GM03348 (cell line): ENCODE measurements around the gene SLC9A1.

Experiments used
- DNase-seq: peaks from one replicate; pipeline ENCODE4 v3.0.0; 2012; ENCODE audit warnings: low spot score

The SLC9A1 gene

GRCh38 chr1:27150641-27151040 is 4.3 kb downstream of the SLC9A1 start:
- DNase-seq, result no peak

- no peak for DNase-seq
These were observed 4.7 kb downstream of the SLC9A1 start for GRCh38 chr1:27150183-27150582.

GRCh38 chr1:27149762-27150113 is 5.2 kb downstream of the SLC9A1 start:
- no peak for DNase-seq

- no peak for DNase-seq
These were observed 5.7 kb downstream of the SLC9A1 start for GRCh38 chr1:27149084-27149761.

DNA sequence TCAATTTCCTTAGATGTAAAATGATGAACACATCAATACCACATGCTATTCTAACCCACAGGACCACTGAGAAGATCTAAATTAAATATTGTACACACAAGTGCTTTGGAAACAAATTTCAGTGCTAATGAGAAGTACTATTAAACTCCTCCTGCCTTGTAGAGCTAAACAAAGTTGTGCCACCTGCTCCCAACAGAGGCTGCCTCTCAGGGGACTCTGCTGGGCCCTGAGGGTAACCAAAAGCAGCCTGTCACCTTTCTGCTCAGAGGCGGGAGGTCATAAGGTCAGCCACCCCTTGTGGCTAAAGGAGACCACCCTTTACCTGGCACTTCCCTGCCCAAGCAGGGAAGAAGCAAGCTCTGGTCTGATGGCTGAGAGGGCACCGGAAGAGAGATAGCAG is 6.3 kb downstream of the SLC9A1 start:
- no peak for DNase-seq

DNA sequence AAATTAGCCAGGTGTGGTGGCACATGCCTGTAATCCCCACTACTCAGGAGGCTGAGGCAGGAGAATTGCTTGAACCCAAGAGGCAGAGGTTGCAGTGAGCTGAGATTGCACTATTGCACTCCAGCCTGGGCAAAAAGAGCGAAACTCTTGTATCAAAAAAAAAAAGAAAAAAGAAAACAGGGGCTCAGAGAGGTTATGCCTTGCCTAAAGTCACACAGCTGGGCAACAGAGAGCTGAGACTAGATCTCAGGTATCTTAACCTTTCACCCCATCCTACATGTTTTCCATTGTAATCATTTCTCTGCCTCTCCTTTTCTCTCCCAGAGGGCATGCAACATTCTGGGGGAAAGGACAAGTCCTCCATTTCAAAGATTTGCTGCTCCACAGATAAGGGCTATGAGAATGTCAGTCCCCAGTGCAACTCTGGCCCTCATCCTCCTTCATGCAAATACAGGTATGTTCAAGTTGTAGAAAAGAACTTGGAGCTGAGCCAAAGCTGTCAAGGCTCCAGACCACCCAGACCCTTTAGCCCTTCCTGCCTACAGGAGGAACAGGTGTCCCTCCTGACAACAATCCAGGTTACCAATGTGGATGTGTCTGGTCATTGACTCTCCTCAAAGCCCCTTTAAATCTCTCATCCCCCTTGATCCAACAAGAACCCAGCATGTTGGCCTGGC is 6.9 kb downstream of the SLC9A1 start:
- DNase-seq, result no peak

DNA sequence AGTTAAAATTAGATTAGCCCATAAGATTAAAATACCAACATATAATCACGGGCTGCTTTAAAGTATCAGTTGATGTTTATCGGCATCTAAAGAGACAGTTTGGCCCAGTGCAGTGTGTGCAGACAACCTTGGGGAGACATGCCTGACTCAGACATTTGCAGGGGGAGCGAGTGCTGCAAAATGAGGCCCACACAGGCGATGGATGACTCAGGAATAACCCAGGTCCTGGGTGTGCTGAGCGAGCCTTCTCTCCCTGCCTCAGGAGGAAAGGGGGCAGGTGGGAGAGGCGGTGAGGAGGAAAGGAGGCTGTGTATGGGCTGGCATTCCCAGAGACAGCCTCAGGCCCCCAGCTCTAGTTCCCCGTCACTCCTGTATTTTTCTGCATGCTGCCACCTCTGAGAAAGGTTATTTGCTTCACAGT is 9.0 kb downstream of the SLC9A1 start:
- DNase-seq, result peak; percentile 86

- DNase-seq, result peak; percentile 74
These were observed 9.8 kb downstream of the SLC9A1 start for GRCh38 chr1:27144920-27145661.

GRCh38 chr1:27144049-27144748 is 10.7 kb downstream of the SLC9A1 start:
- no peak for DNase-seq

GRCh38 chr1:27143401-27143800 is 11.5 kb downstream of the SLC9A1 start:
- DNase-seq, result no peak

DNA sequence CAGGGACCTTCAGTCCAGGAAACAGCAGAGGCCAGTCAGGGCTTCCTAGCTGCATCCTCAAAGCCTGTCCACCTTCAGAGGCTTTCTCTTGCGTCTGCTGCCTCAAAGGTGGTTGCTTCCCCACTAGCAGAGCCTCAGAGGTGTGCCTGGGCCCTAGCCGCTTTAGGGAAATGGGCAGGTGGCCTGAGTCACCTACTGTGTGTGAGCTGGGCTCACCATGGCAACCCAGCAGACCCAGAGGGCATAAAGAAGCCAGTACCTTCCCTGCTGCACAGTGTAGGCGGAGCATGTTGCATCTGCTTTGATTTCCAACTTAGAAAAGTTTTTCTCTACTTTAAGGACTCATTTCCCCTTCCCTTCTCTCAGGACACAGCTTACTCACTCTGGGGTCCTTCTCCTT is 12.5 kb downstream of the SLC9A1 start:
- no peak for DNase-seq

- DNase-seq, result no peak
These were observed 13.5 kb downstream of the SLC9A1 start for GRCh38 chr1:27141266-27142003.

DNA sequence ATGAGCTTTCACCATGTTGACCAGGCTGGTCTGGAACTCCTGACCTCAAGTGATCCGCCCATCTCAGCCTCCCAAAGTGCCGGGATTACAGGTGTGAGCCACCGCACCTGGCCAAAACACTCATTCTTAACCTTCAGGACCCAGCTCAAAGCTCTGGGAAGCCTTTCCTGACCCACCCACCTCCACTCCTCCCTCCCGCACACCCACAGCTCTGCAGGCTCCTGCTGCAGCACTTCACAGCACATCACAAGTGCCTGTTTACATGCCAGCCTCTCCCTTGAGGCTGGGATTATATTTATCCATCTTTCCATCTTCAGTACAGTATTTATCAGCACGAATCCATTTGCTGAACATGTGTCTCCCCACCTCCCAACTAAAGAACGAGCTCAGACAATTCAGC is 14.9 kb downstream of the SLC9A1 start:
- DNase-seq, result no peak

- DNase-seq, result no peak
These were observed 16.0 kb downstream of the SLC9A1 start for GRCh38 chr1:27138927-27139326.

- no peak for DNase-seq
These were observed 16.6 kb downstream of the SLC9A1 start for GRCh38 chr1:27138368-27138767.

DNA sequence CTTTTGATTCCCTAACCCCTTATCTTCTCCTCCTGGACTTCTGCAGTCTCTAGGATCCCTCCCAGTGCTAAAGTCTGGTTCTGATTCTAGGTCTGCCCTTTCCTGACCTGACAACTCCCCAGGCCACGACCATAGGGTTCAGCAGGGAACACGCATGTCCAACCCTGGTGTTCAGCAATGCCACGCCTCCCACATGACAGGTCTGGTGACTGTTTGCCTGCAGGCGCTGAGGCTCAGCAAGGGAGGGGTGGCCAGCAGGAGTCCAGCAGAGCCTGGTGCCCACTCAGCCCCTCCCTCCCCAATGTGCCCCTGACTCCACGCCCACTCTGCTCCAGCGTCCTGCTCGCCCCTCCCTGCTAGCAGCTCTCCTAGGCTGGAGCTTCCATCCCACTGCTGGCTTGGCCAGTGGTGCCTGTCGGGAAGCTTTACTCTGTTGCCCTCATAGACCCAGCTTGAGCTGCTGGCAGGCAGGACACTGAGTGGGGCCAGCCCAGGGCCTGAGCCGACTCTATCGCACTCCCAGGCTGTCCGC is 17.3 kb downstream of the SLC9A1 start:
- no peak for DNase-seq

DNA sequence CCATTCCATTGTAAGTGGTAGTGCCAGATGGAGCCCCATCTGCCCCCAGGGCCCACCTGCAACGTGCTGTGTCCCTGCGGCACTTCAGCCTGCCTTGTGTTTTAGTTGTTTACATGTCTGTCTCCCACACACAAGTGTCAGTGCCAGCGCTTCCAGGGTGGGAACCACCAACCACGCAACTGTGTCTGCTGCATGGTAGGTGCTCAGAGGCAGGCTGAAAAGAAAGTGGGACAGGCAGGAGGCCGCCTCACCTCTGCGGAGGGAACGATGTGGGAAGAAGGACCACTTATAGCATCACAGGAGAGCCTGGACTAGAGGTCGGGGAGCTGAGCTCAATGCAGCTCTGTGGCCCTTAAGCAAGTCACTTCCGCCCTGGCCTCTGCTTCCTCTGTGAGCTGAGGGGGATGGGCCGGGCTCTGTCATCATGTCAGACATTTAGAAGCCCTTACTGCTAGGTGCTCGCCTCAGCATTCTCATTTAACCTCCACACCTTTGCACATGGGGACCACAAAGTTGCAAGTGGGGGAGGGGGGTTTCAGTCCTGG is 17.9 kb downstream of the SLC9A1 start:
- DNase-seq, result peak; percentile 45

GRCh38 chr1:27136236-27136551 is 18.7 kb downstream of the SLC9A1 start:
- DNase-seq, result peak; percentile 50

DNA sequence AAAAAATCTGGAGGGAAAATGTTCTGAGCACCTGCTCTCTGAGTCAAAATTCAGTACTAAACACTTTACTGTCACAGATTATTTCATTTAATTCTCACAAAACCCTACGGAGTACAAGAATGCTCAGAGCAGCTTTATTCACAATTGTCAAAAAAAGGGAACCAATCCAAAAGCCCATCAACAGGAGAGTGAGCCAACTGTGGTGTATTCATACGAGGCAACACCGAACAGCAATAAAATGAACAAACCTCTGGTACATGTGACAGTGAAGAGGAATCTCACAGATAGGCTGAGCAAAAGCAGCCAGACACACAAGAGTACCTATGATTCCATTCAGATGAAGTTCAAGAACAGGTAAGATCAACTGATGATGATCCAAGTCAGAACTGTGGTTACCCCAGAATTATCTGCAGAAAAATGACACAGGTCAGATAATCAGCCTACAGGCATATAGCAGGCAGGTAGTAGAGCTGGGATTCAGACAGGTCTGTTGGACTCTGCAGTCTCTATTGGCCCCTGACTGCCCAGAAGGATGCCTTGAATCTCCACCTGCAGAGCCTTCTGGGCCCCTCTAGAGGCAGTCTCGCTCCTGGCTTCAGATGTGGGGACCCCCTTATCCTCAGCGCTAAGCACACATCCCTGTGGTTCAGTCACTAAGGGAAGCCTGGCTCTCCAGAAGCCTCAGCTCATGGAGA is 19.2 kb downstream of the SLC9A1 start:
- no peak for DNase-seq

DNA sequence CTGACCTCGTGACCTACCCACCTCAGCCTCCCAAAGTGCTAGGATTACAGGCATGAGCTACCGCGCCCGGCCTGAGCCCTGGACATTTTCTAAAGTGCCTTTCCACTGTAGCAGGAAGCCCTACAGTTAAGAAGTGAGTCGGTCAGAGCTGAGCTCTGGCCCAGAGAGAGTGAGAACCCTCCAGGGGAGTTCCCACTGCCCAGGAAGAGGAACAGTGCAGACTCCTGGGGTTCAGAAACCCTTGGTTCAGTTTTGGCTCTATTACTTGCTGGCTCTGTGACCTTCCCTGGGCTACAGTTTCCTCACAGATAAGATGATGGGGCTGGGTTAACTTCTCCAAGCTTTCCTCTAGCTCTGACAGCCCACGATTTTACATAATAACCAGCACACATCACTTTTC is 20.9 kb downstream of the SLC9A1 start:
- no peak for DNase-seq

DNA sequence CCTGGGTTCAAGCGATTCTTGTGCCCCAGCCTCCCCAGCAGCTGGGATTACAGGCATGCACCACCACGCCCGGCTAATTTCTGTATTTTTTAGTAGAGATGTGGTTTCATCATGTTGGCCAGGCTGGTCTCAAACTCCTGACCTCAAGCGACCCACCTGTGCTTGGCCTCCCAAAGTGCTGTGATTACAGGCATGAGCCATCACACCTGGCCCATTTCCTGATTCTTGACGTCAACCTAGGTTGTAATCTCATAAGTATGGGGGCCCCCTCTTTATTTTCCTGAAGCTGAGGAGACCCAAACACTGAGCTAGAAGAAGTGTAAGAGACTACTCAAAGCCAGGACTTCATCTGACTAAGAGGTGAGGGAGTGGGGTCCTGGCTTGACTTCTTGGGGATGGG is 21.8 kb downstream of the SLC9A1 start:
- no peak for DNase-seq
